Chondrocyte (in vitro differentiated cells): Measurements from ENCODE around the gene AK2. TPM values are rescaled to one million over a fixed set of nuclear protein-coding genes. Genes with fewer than 3 reads are reported as not detected.

Experiments
- DNase-seq: peaks from one replicate; pipeline ENCODE4 v3.0.0; 2021; ENCODE audit warnings: mixed read lengths, low spot score
- H3K27ac Mint-ChIP-seq: one replicate; pipeline ENCODE4 v1.8.0; 2021; ENCODE audit warnings: mild to moderate bottlenecking, moderate library complexity, mixed read lengths; ENCODE audit not compliant: unreplicated experiment
- H3K27me3 Mint-ChIP-seq: 2 replicates; pipeline ENCODE4 v1.8.0; 2021; ENCODE audit warnings: low read depth, mixed read lengths
- H3K36me3 Mint-ChIP-seq: 2 replicates; pipeline ENCODE4 v1.8.0; 2021; ENCODE audit warnings: low read depth, mixed read lengths
- H3K4me1 Mint-ChIP-seq: 2 replicates; pipeline ENCODE4 v1.8.0; 2021; ENCODE audit warnings: low read depth, mild to moderate bottlenecking, mixed read lengths
- H3K4me3 Mint-ChIP-seq: one replicate; pipeline ENCODE4 v1.8.0; 2021; ENCODE audit warnings: mild to moderate bottlenecking, moderate library complexity, mixed read lengths; ENCODE audit not compliant: unreplicated experiment
- H3K9me3 Mint-ChIP-seq: 2 replicates; pipeline ENCODE4 v1.8.0; 2021; ENCODE audit warnings: low read depth, mixed read lengths
- CTCF ChIP-seq: fragments of 200-600 bp; sonication (generic); IDR thresholded peaks from 2 replicates; pipeline ENCODE4 v1.5.0; 2021; ENCODE audit warnings: antibody characterized with exemption, mild to moderate bottlenecking, moderate library complexity
- total RNA-seq: library from RNA; stranded (reverse); gene quantifications from 3 replicates; pipeline ENCODE4 v1.2.1, GENCODE V29; 2021

Gene AK2
- total RNA-seq, 1 donor from 2014 or later, result 94.9 TPM

GRCh38 chr1:33021567-33022431, 14.9 kb downstream of the AK2 start:
- TF ChIP-seq CTCF, result no peak
- peaks cover 28% of the 10 kb centered on the region for H3K36me3 Mint-ChIP-seq
- no peak overlapping the region for H3K4me3 Mint-ChIP-seq
- H3K9me3 Mint-ChIP-seq, result no peaks in the 10 kb centered on the region
- no peak overlapping the region for H3K27ac Mint-ChIP-seq
- H3K27me3 Mint-ChIP-seq, result no peaks in the 10 kb centered on the region
- no peak for DNase-seq
- H3K4me1 Mint-ChIP-seq, result peaks cover 3% of the 10 kb centered on the region

DNA sequence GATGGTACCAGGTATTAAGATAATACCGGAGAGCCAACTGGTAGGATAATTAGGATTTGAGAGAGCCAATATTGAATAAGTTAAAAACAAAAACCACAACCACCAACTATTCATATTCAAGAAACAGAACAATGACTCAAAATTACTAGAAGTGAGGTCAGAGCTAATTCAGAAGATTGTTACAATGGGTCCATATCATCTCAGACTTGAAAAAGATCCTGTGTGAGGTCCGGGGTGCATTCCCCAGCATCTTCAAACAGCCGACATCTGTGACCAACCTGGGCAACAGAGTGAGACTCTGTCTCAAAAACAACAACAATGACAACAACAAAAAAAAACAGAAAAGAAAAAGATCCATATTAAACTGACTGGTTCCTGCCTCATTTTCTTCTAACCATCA, 18.6 kb downstream of the AK2 start:
- H3K36me3 Mint-ChIP-seq, result peaks cover 34% of the 10 kb centered on the region
- no peaks in the 10 kb centered on the region for H3K9me3 Mint-ChIP-seq
- DNase-seq, result no peak
- no peaks in the 10 kb centered on the region for H3K4me1 Mint-ChIP-seq
- no peaks in the 10 kb centered on the region for H3K27me3 Mint-ChIP-seq
- H3K4me3 Mint-ChIP-seq, result no peak overlapping the region
- TF ChIP-seq CTCF, result no peak
- H3K27ac Mint-ChIP-seq, result no peak overlapping the region

DNA sequence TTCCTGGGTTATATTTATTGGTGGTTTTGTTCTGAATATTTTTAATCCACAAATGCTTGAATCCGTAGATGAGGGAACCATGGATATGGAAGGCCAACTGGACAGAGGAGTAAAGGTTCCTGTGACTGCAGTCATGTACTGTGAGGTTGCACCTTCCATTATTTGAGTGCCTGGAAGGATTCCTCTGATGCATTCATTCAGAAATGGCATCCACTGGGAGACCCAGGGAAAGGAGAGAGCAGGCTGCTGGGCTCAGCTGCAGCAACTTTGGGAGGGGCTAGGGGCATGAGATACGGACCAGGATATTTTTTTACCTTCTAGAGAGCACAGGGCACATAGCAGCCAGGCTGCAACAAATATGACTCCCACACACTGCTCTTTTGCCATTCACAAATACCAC, 19.5 kb downstream of the AK2 start:
- Mint-ChIP-seq H3K27me3 (no peaks in the 10 kb centered on the region), H3K36me3 (peaks cover 39% of the 10 kb centered on the region)

GRCh38 chr1:33015216-33015615, 21.5 kb downstream of the AK2 start:
- H3K4me1 Mint-ChIP-seq, result peaks cover 21% of the 10 kb centered on the region
- H3K9me3 Mint-ChIP-seq, result no peaks in the 10 kb centered on the region
- no peak overlapping the region for H3K27ac Mint-ChIP-seq
- H3K27me3 Mint-ChIP-seq, result no peaks in the 10 kb centered on the region
- DNase-seq, result no peak
- no peak for TF ChIP-seq CTCF
- H3K36me3 Mint-ChIP-seq, result peaks cover 36% of the 10 kb centered on the region
- H3K4me3 Mint-ChIP-seq, result no peak overlapping the region

More for the DNA sequence above, 19.5 kb downstream of the AK2 start:
- no peak overlapping the region for H3K4me3 Mint-ChIP-seq
- no peak overlapping the region for H3K27ac Mint-ChIP-seq
- TF ChIP-seq CTCF, result no peak
- DNase-seq, result no peak
- H3K4me1 Mint-ChIP-seq, result peaks cover 3% of the 10 kb centered on the region
- no peaks in the 10 kb centered on the region for H3K9me3 Mint-ChIP-seq

- H3K4me3 Mint-ChIP-seq, result no peak overlapping the region
- H3K27ac Mint-ChIP-seq, result peak overlapping the region; percentile 53
- no peaks in the 10 kb centered on the region for H3K27me3 Mint-ChIP-seq
- no peak for TF ChIP-seq CTCF
- no peaks in the 10 kb centered on the region for H3K9me3 Mint-ChIP-seq
- peaks cover 21% of the 10 kb centered on the region for H3K4me1 Mint-ChIP-seq
- DNase-seq, result no peak
- H3K36me3 Mint-ChIP-seq, result peaks cover 32% of the 10 kb centered on the region
Observed at GRCh38 chr1:33014464-33015163, 22.1 kb downstream of the AK2 start.
